BE2C (cell line): Measurements from ENCODE around the gene KEL.
"Not testable (repeated sequence)": the region's sequence is repeated elsewhere in the genome, so short reads cannot be mapped to it uniquely, and the experiment has no call there.

Source experiments
- DNase-seq: peaks from one replicate; pipeline ENCODE4 v3.0.0-alpha.2; 2020
- H3K27me3 ChIP-seq: fragments of 250-450 bp; sonication (Bioruptor Pico); 2 replicates; pipeline ENCODE4 v1.5.1; 2020; ENCODE audit warnings: mild to moderate bottlenecking
- H3K36me3 ChIP-seq: fragments of 250-450 bp; sonication (Bioruptor Pico); 2 replicates; pipeline ENCODE4 v1.5.1; 2020; ENCODE audit warnings: mild to moderate bottlenecking
- H3K4me1 ChIP-seq: fragments of 250-450 bp; sonication (Bioruptor Pico); 2 replicates; pipeline ENCODE4 v1.5.1; 2020
- H3K4me3 ChIP-seq: 2 replicates; pipeline ENCODE4 v1.5.1; 2011; ENCODE audit warnings: low read depth, low read length
- H3K9me3 ChIP-seq: fragments of 250-450 bp; sonication (Bioruptor Pico); 2 replicates; pipeline ENCODE4 v1.5.1; 2020
- TF ChIP-seq, protein P1 (sequence below): IDR thresholded peaks from 2 replicates; pipeline ENCODE4 v1.5.1; 2012; ENCODE audit warnings: mild to moderate bottlenecking, low read depth, low read length

Gene KEL

DNA sequence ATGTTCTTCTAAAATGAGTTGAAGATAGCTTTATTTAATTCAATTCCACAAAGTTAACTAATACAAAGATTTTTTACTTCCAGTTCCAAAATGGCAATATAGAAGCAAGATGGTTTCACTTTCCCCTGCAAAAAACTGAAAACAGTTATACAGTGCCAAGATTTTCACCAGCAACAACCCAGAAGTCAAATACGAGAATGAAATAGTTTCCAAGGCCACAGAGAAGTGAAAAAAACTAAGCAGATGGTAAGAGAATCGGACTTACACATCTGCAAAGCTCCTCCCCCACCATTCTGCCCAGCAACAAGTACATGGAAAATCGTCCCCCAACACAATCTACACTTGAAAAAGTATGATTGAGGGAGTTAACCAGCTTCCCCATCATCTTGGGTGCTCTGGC, 30.3 kb upstream of the KEL start:
- TF ChIP-seq, protein P1, sequence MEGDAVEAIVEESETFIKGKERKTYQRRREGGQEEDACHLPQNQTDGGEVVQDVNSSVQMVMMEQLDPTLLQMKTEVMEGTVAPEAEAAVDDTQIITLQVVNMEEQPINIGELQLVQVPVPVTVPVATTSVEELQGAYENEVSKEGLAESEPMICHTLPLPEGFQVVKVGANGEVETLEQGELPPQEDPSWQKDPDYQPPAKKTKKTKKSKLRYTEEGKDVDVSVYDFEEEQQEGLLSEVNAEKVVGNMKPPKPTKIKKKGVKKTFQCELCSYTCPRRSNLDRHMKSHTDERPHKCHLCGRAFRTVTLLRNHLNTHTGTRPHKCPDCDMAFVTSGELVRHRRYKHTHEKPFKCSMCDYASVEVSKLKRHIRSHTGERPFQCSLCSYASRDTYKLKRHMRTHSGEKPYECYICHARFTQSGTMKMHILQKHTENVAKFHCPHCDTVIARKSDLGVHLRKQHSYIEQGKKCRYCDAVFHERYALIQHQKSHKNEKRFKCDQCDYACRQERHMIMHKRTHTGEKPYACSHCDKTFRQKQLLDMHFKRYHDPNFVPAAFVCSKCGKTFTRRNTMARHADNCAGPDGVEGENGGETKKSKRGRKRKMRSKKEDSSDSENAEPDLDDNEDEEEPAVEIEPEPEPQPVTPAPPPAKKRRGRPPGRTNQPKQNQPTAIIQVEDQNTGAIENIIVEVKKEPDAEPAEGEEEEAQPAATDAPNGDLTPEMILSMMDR = no peak
- Histone ChIP-seq H3K36me3 (no peaks in the 10 kb centered on the region), H3K4me1 (no peaks in the 10 kb centered on the region), H3K27me3 (no peaks in the 10 kb centered on the region), H3K4me3 (no peak overlapping the region), H3K9me3 (no peaks in the 10 kb centered on the region)
- no peak for DNase-seq

DNA sequence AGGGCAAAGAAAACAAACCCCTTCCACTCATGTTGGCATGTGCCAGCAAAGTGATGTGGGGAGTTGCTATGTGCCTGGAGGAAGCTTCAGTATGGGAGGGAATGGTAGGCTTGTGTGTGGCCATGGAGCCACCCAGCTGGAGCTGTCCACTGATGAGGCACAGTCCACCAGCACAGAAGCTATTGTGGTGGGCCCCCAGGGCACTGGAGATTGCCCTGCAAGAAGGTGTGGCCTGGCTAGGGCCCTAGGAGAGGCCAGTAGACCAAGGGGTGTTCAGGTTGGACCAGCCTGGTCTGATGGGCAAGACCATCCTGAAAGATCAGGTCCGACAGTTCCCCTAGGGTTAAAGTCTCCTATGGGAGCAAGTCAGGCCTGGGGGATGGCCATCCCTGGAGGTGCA, 22.1 kb upstream of the KEL start:
- Histone ChIP-seq H3K4me1 (no peaks in the 10 kb centered on the region), H3K27me3 (no peaks in the 10 kb centered on the region), H3K36me3 (no peaks in the 10 kb centered on the region), H3K9me3 (no peaks in the 10 kb centered on the region; the same call in 1 of the 2 replicates), H3K4me3 (no peak overlapping the region)
- TF ChIP-seq, protein P1 = no peak
- no peak for DNase-seq

DNA sequence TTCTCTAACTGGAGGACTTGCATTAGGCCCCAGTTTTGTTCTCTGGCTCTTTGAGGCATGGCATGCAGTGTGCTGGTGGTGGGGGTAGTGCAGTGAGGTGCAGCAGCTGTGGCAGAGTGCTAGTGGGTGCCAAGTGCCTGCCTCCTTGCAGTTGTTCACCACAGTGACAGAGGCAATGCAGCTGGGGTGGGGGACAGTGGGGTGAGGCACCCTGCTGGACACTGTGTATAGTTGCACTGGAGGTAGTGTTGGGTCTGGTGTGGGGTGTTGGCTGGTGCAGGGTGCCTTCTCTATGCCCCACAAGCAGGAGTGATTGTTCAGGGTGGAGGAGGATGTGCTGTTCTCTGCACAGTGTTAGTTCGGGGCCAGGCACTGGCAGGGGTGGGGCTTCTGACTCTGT, 21.7 kb upstream of the KEL start:
- Histone ChIP-seq H3K4me1 (no peaks in the 10 kb centered on the region), H3K4me3 (no peak overlapping the region), H3K36me3 (no peaks in the 10 kb centered on the region), H3K27me3 (no peaks in the 10 kb centered on the region), H3K9me3 (no peaks in the 10 kb centered on the region; the same call in 1 of the 2 replicates)
- no peak for DNase-seq
- TF ChIP-seq, protein P1 = no peak

DNA sequence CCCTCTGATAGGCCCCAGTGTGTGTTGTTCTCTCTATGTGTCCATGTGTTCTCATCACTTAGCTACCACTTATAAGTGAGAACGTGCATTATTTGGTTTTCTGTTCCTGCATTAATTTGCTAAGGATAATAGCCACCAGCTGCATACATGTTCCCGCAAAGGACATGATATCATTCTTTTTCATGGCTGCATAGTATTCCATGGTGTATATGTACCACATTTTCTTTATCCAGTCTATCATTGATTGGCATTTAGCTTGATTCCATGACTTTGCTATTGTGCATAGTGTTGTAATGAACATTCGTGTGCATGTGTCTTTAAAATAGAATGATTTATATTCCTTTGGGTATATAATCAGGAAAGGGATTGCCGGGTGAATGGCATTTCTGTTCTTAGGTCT, 16.2 kb upstream of the KEL start:
- not testable (repeated sequence) for H3K36me3 ChIP-seq, H3K27me3 ChIP-seq, H3K4me3 ChIP-seq, DNase-seq, H3K9me3 ChIP-seq, H3K4me1 ChIP-seq

DNA sequence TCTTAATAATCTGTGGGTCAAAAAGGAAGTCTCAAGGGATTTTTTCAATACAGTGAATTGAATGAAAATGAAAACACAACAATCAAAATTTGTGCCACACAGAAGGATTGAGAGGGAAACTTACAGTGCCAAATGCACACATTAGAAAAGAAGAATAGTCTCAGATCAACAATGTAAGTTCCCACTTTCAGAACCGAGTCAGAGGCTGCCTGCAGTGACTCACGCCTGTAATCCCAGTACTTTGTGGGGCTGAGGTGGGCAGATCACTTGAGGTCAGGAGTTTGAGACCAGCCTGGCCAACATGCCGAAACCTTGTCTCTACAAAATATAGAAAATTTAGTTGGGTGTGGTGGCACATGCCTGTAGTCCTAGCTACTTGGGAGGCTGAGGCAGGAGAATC, 12.5 kb upstream of the KEL start:
- Histone ChIP-seq H3K9me3 (no peaks in the 10 kb centered on the region), H3K4me3 (no peak overlapping the region), H3K4me1 (no peaks in the 10 kb centered on the region), H3K36me3 (no peaks in the 10 kb centered on the region), H3K27me3 (no peaks in the 10 kb centered on the region)
- DNase-seq = no peak
- TF ChIP-seq, protein P1 = no peak

DNA sequence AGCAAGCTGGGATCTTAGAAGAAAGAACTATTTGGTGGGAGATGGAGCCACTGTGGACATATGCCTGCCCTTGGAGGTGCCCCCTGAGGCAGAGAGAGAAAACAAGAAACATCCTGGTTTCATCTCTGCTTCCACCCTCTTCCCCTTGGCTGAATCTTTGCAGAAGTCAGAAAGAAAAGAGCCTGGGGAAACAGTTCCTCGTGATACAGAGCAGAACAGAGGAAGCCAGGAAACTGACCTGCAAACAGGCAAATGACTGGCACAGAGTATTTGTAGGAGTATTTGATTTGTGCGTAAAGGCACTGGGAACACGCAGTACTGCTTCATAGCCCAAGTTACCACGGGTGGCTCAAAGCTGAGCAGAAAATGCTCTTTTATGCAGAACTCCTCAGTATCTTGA, 7.0 kb upstream of the KEL start:
- no peak overlapping the region for H3K4me3 ChIP-seq

More for the DNA sequence above, 7.0 kb upstream of the KEL start:
- Histone ChIP-seq H3K27me3 (no peaks in the 10 kb centered on the region), H3K4me1 (no peaks in the 10 kb centered on the region), H3K36me3 (no peaks in the 10 kb centered on the region), H3K9me3 (no peaks in the 10 kb centered on the region)
- TF ChIP-seq, protein P1 = no peak
- DNase-seq = no peak
